Urothelium cell line (cell line): ENCODE data around the gene HIPK3.

Source experiments
- DNase-seq: peaks from one replicate; pipeline ENCODE4 v3.0.0; 2011; ENCODE audit warnings: low spot score, mixed read lengths
- FAIRE-seq: peaks from 2 replicates; lab custom pipeline; 2011; peaks lifted over from hg19 to GRCh38; lab: Jason Lieb, UNC

HIPK3 gene

DNA sequence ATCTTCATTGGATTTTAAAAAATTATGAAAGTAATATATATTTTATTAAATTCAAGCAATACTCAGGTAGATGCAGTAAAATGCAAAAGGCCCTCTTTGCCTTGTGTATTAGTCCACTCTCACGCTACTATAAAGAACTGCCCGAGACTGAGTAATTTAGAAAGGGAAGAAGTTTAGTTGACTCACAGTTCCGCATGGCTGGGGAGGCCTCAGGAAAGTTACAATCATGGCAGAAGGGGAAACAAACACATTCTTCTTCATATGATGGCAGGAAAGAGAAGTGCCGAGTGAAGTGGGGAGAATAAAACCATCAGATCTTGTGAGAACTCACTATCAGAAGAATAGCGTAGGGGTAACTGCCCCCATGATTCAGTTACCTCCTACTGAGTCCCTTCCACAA, 130.8 kb downstream of the HIPK3 start:
- FAIRE-seq (no peak), DNase-seq (no peak)

- DNase-seq (no peak), FAIRE-seq (no peak)
Measured at GRCh38 chr11:33388793-33389525, 131.8 kb downstream of the HIPK3 start.

DNA sequence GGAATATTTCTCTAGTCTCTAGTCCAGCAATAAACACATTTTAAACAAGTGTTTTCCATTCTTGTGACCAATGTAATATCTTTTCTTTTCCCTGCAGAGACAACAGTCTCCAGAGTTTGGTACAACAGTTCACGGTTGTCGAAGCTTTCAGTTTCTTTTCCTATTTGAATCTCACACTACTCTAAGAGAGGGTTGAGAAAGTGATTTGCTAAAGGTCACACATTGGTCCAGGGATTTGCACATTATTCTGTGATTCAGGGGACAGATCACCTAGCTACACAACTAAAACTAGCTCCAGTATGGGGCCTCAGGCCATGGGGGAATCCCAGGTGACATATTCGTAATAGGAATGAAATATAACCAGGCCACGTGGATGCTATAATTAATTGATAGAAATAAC, 132.5 kb downstream of the HIPK3 start:
- DNase-seq = no peak
- no peak for FAIRE-seq

GRCh38 chr11:33390944-33391892, 134.0 kb downstream of the HIPK3 start:
- DNase-seq = no peak
- FAIRE-seq = no peak

GRCh38 chr11:33391893-33392251, 134.7 kb downstream of the HIPK3 start:
- DNase-seq = no peak
- no peak for FAIRE-seq

DNA sequence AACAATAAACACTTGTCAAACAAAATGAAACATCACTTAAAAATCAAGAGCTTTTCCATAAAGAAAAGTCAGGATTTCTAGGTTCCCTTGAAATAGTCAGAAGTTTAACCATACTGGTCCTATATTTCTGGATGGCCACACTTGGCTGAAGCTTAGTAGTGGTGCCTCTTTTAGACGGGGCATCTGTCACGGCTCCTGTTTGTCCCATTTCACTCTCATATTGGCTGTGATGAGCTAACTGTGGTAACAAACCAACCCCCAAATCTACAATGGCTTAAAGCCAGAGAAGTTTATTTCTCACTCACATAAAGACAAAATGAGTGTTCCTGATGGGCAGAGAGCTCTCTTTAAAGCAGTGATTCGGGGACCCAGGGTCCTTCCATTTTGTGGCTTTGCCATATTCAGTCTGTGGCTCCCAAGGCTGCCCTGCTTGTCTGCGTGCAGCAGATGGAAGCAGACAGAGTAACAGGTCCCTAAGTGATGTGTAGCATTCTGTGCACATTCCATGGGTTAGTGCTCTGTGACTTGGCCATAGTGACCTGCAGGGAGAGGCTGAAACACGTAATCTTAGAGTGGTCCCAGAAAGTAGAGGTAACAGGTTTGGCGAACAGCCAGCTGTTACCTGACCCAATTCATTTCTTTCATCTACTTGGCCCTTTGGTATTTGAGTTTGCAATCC, 137.4 kb downstream of the HIPK3 start:
- no peak for FAIRE-seq
- no peak for DNase-seq

DNA sequence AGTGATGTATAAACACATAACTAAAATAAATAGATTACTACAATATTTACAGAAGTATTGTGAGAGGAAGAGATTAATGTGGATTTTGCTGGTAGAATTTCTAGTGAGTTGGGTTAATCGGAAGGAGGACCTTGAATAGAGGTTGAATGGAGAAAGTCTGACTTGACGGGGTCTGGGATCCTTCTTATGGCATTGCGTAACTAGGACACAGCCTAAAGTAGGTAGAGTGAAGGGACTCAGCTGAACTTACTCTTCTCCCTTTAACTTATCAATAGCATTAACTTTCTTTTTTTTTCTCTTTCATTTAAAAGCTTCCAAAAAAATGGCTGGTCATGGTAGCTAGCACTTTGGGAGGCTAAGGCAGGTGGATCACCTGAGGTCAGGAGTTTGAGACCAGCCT, 139.2 kb downstream of the HIPK3 start:
- DNase-seq (no peak), FAIRE-seq (no peak)

DNA sequence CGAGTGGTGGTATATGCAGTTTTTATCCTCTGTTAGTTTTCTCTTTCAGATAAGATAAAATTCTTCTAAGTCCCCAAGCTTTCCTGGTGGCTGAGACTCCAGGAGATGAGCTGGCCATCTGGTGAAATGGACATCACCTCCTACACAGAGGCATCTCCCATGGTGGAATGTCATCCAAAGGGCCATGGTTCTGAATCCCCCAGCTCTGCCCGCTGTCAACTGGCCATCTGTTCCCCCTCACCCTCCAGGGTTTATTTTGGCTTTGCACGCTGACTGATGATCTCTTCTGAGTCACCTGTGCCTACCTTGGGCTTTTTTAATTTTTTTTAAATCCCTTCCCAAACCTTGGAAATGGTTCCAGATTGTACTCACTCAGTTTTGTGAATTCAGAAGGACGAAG, 142.2 kb downstream of the HIPK3 start:
- FAIRE-seq = no peak
- DNase-seq = no peak

- no peak for FAIRE-seq
- no peak for DNase-seq
Measured at GRCh38 chr11:33402066-33402465, 144.9 kb downstream of the HIPK3 start.

GRCh38 chr11:33403344-33403743, 146.2 kb downstream of the HIPK3 start:
- DNase-seq (no peak), FAIRE-seq (no peak)

GRCh38 chr11:33405834-33406602, 148.8 kb downstream of the HIPK3 start:
- DNase-seq (no peak), FAIRE-seq (no peak)
